ENCODE measurements around the gene NBAS. TPM values are rescaled to one million over a fixed set of nuclear protein-coding genes. Genes with fewer than 3 reads are reported as not detected.

NBAS gene
- total and polyA plus RNA-seq, 7 donors = 19.5 to 52.8 (median 27.0) TPM

DNA sequence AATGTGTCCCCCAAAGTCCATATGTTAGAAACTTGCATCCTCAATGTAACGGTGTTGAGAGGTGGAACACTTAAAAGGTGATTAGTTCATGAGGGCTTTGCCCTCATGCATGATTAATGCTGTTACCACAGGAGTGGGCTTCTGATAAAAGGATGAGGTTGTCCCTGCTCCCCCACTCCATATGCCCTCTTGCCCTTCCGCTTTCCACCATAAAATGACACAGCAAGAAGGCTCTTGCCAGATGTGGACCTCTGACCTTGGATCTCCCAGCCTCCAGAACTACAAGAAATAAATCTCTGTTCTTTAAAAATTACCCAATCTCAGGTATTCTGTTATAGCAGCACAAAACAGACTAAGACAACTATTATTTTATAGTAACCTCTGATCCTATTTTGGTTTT lies 412.1 kb downstream of the NBAS start:
- no peak for DNase-seq
- Histone ChIP-seq H3K4me1 (no peaks in the 10 kb centered on the region), H3K27me3 (ENCODE audit: insufficient read depth in 3 of 3, low read length in 2 of 3) (no peaks in the 10 kb centered on the region), H3K36me3 (ENCODE audit: insufficient read depth in 1 of 2, low read depth in 1 of 2) (no peaks in the 10 kb centered on the region), H3K9me3 (no peaks in the 10 kb centered on the region), H3K27ac (no peak overlapping the region), H3K4me3 (no peak overlapping the region)
- ATAC-seq = no peak
- WGBS, 3 donors = 75 to 82% (median 80%) methylated on average over 2 of the region's 2 CpGs
- intact Hi-C loops (cut with DNase I) = no loop called here
- TF ChIP-seq, protein P1, sequence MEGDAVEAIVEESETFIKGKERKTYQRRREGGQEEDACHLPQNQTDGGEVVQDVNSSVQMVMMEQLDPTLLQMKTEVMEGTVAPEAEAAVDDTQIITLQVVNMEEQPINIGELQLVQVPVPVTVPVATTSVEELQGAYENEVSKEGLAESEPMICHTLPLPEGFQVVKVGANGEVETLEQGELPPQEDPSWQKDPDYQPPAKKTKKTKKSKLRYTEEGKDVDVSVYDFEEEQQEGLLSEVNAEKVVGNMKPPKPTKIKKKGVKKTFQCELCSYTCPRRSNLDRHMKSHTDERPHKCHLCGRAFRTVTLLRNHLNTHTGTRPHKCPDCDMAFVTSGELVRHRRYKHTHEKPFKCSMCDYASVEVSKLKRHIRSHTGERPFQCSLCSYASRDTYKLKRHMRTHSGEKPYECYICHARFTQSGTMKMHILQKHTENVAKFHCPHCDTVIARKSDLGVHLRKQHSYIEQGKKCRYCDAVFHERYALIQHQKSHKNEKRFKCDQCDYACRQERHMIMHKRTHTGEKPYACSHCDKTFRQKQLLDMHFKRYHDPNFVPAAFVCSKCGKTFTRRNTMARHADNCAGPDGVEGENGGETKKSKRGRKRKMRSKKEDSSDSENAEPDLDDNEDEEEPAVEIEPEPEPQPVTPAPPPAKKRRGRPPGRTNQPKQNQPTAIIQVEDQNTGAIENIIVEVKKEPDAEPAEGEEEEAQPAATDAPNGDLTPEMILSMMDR (IDR thresholded peaks at IDR 0.05) = no peak

DNA sequence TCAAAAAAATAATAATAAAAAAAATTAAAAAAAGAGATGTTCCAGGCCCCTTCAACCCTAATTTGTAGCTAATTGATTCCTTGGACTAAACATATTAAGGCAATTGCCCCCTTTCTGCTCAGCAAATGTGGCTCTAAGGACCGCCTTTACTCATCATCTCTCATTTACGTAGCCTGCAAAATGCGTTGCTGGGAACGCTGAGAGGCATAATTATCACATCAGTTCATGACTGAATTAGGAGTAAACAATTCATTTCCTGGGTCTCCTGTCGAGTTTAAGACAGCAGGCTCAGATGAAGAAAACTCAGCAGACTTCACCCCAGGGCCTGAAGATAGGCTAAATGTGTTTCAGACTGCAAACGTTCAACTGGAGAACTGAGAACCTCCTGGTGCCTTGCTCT lies 413.5 kb downstream of the NBAS start:
- no peaks in the 10 kb centered on the region for H3K9me3 ChIP-seq
- H3K4me3 ChIP-seq = no peak overlapping the region
- H3K27ac ChIP-seq = no peak overlapping the region
- TF ChIP-seq, protein P1 (IDR thresholded peaks at IDR 0.05) = no peak
- 71 to 83% (median 76%) methylated on average over 6 of the region's 6 CpGs for WGBS, 3 donors
- DNase-seq (no peak), ATAC-seq (no peak)
- intact Hi-C loops (cut with DNase I) = no loop called here
- no peaks in the 10 kb centered on the region for H3K4me1 ChIP-seq
- no peaks in the 10 kb centered on the region for H3K27me3 ChIP-seq (ENCODE audit: insufficient read depth in 3 of 3, low read length in 2 of 3)
- no peaks in the 10 kb centered on the region for H3K36me3 ChIP-seq (ENCODE audit: insufficient read depth in 1 of 2, low read depth in 1 of 2)

DNA sequence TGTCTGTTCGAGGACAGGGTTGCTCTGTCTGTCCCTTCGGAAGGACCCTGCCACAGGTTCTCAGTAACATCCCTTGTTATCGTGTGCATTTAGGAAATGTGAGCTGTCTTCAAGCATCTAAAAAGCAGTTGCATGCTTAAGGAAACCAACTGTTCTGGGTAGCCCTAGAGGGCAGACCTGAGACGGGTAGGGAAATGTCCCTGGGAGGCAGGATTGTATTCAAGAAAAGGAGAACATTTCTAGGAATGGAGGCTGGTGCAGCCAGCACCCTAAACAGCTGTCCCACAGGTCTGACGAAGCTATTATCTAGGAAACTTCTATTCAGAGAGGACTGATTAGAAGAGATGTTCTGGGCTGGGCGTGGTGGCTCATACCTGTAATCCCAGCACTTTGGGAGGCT lies 414.2 kb downstream of the NBAS start:
- H3K4me3 ChIP-seq = no peak overlapping the region
- ATAC-seq = no peak
- no peak overlapping the region for H3K27ac ChIP-seq
- intact Hi-C loops (cut with DNase I) = no loop called here
- WGBS, 3 donors = 85 to 93% (median 85%) methylated on average over 6 of the region's 6 CpGs
- H3K27me3 ChIP-seq (ENCODE audit: insufficient read depth in 3 of 3, low read length in 2 of 3) = no peaks in the 10 kb centered on the region
- H3K36me3 ChIP-seq (ENCODE audit: insufficient read depth in 1 of 2, low read depth in 1 of 2) = no peaks in the 10 kb centered on the region
- TF ChIP-seq, protein P1 (IDR thresholded peaks at IDR 0.05) = no peak
- H3K9me3 ChIP-seq = no peaks in the 10 kb centered on the region
- H3K4me1 ChIP-seq = no peaks in the 10 kb centered on the region
- no peak for DNase-seq

DNA sequence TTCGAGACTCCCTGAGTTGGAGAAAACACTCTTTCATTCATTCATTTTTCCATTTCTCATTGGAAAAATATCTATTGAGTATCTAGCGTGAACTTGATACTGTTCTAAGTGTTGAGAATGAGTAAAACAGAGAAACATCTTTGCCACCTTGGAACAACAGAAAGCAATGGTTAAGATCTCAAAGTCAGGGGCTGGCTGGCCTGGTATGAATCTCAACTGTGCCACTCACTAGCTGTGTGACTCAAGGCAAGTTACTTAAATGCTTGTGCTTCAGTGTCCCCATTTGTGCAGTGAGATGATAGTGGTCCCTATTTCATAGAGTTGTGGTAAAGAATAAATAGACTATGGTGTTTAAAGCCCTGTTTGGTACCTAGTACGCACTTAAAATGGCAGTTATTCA lies 415.2 kb downstream of the NBAS start:
- no peak for DNase-seq
- WGBS, 3 donors = 97 to 99% (median 98%) methylated on average over 3 of the region's 3 CpGs
- Histone ChIP-seq H3K27me3 (ENCODE audit: insufficient read depth in 3 of 3, low read length in 2 of 3) (no peaks in the 10 kb centered on the region), H3K9me3 (no peaks in the 10 kb centered on the region), H3K4me3 (no peak overlapping the region), H3K4me1 (no peaks in the 10 kb centered on the region), H3K36me3 (ENCODE audit: insufficient read depth in 1 of 2, low read depth in 1 of 2) (no peaks in the 10 kb centered on the region), H3K27ac (no peak overlapping the region)
- no peak for ATAC-seq
- intact Hi-C loops (cut with DNase I) = no loop called here
- TF ChIP-seq, protein P1 (IDR thresholded peaks at IDR 0.05) = no peak

DNA sequence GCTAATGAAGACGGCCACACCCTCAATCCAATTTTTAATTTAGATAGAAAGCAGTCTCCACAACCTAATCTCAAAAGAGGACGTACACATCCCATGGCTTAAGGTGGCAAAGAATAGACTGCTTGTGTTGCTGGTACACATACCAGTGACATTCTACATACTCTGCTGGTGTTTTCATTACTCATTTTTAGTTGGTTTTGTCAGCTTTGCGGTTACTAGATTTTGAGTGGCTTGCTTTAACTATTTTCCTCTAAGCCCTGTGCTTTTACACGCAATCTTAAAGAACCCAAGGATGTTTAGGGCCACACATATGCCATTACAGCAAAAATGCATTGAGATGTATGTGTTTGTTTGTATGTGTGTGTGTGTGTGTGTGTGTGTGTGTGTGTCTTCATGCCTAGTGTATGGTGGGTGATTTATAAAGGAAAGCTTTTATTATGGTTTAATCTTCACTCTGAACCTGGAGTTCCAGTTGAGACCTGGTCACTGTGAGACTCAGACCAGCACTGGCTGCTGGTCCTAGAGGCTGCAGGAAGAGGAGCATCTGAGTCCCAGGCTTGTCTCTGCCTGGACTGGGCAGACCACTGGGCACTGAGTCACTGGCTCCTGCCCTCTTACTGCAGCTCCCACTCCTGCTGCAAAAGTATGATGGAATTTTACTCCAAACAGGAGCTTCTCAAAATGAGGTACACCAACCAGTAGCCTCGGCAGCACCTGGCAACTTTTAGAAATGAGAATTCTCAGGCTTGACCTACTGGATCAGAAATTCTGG lies 415.9 kb downstream of the NBAS start:
- H3K36me3 ChIP-seq (ENCODE audit: insufficient read depth in 1 of 2, low read depth in 1 of 2) = no peaks in the 10 kb centered on the region
- 94 to 97% (median 95%) methylated on average over 5 of the region's 5 CpGs for WGBS, 3 donors
- ATAC-seq = no peak

More for the DNA sequence above, 415.9 kb downstream of the NBAS start:
- no peaks in the 10 kb centered on the region for H3K27me3 ChIP-seq (ENCODE audit: insufficient read depth in 3 of 3, low read length in 2 of 3)
- no peaks in the 10 kb centered on the region for H3K4me1 ChIP-seq
- H3K27ac ChIP-seq = no peak overlapping the region
- peaks cover under 1% of the 10 kb centered on the region for H3K9me3 ChIP-seq
- TF ChIP-seq, protein P1 (IDR thresholded peaks at IDR 0.05) = no peak
- no peak overlapping the region for H3K4me3 ChIP-seq
- intact Hi-C loops (cut with DNase I) = no loop called here
- DNase-seq = no peak

Data from psoas muscle (tissue), 8 donors.